Breast epithelium (tissue), 3 donors: Measurements from ENCODE around the gene COL9A3.

Experiments
- POLR2A ChIP-seq: fragments of 450-650 bp; IDR thresholded peaks from one replicate; pipeline ENCODE4 v1.6.1; 2016; ENCODE audit warnings: antibody characterized with exemption, mild to moderate bottlenecking, moderate library complexity
- POLR2AphosphoS5 ChIP-seq, 3 donors: sonication (generic); formaldehyde crosslinking; IDR thresholded peaks; one replicate each; pipeline ENCODE4 v1.6.1; 2017; ENCODE audit warnings: antibody characterized with exemption in 3 of 3
- TF ChIP-seq, protein P1 (sequence below), 3 donors: fragments of 450-650 bp; IDR thresholded peaks; one replicate each; pipeline ENCODE4 v1.5.1; 2016 to 2017; ENCODE audit warnings: antibody characterized with exemption in 3 of 3, mild to moderate bottlenecking in 3 of 3, moderate library complexity in 3 of 3

DNA sequence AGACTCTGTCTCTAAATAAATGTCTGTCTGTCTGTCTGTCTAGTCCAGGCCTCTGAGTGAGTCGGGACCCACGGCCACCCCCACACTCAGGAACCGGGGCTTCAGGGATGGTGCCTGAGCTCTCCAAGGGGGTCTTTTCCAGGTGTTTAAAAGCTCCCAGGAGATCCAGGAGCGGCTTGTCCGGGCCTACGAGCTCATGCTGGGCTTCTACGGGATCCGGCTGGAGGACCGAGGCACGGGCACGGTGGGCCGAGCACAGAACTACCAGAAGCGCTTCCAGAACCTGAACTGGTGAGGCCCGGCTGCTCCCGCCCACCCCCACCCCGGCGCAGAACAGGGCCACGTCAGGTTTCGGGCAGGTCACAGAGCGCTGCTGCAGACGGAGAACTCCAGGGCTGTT lies 5.5 kb upstream of the COL9A3 start:
- TF ChIP-seq, protein P1, sequence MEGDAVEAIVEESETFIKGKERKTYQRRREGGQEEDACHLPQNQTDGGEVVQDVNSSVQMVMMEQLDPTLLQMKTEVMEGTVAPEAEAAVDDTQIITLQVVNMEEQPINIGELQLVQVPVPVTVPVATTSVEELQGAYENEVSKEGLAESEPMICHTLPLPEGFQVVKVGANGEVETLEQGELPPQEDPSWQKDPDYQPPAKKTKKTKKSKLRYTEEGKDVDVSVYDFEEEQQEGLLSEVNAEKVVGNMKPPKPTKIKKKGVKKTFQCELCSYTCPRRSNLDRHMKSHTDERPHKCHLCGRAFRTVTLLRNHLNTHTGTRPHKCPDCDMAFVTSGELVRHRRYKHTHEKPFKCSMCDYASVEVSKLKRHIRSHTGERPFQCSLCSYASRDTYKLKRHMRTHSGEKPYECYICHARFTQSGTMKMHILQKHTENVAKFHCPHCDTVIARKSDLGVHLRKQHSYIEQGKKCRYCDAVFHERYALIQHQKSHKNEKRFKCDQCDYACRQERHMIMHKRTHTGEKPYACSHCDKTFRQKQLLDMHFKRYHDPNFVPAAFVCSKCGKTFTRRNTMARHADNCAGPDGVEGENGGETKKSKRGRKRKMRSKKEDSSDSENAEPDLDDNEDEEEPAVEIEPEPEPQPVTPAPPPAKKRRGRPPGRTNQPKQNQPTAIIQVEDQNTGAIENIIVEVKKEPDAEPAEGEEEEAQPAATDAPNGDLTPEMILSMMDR (IDR thresholded peaks at IDR 0.05), result no peak
- TF ChIP-seq POLR2A, result no peak
- no peak for TF ChIP-seq POLR2AphosphoS5 (IDR thresholded peaks at IDR 0.05)
